HG02588 (cell line): ENCODE data around the gene MTFR2.
"Not testable (repeated sequence)": the region's sequence is repeated elsewhere in the genome, so short reads cannot be mapped to it uniquely, and the experiment has no call there.

ENCODE experiments used
- ATAC-seq: cut with Tn5 transposase; IDR thresholded peaks from one replicate; pipeline ENCODE4 v1.9.1; 2021; ENCODE audit warnings: mild to moderate bottlenecking, moderate library complexity; ENCODE audit not compliant: unreplicated experiment

Gene MTFR2

GRCh38 chr6:136236466-136237293 is 13.4 kb downstream of the MTFR2 start:
- no peak for ATAC-seq

- no peak for ATAC-seq
Measured at GRCh38 chr6:136235233-136235564, 14.9 kb downstream of the MTFR2 start.

- no peak for ATAC-seq
Measured at GRCh38 chr6:136232701-136233100, 17.4 kb downstream of the MTFR2 start.

- no peak for ATAC-seq
Measured at GRCh38 chr6:136230219-136230853, 19.8 kb downstream of the MTFR2 start.

GRCh38 chr6:136228814-136229213 is 21.3 kb downstream of the MTFR2 start:
- peak; percentile 41 for ATAC-seq

- ATAC-seq: no peak
Measured at GRCh38 chr6:136226674-136227377, 23.3 kb downstream of the MTFR2 start.

- peak; percentile 63 for ATAC-seq
Measured at GRCh38 chr6:136226027-136226673, 24.0 kb downstream of the MTFR2 start.

- no peak for ATAC-seq
Measured at GRCh38 chr6:136225496-136225895, 24.6 kb downstream of the MTFR2 start.

GRCh38 chr6:136224974-136225373 is 25.1 kb downstream of the MTFR2 start:
- not testable (repeated sequence) for ATAC-seq

- ATAC-seq: no peak
Measured at GRCh38 chr6:136216503-136217401, 33.4 kb downstream of the MTFR2 start.

GRCh38 chr6:136213853-136214252 is 36.3 kb downstream of the MTFR2 start:
- no peak for ATAC-seq

- ATAC-seq: no peak
Measured at GRCh38 chr6:136213012-136213539, 37.0 kb downstream of the MTFR2 start.

GRCh38 chr6:136212608-136213007 is 37.5 kb downstream of the MTFR2 start:
- no peak for ATAC-seq

- ATAC-seq: no peak
Measured at GRCh38 chr6:136210398-136211165, 39.5 kb downstream of the MTFR2 start.

GRCh38 chr6:136209496-136209895 is 40.6 kb downstream of the MTFR2 start:
- no peak for ATAC-seq

- ATAC-seq: no peak
Measured at GRCh38 chr6:136208783-136209182, 41.3 kb downstream of the MTFR2 start.

- no peak for ATAC-seq
Measured at GRCh38 chr6:136201732-136202131, 48.4 kb downstream of the MTFR2 start.

GRCh38 chr6:136192902-136193301 is 57.2 kb downstream of the MTFR2 start:
- ATAC-seq: no peak

GRCh38 chr6:136191606-136192312 is 58.4 kb downstream of the MTFR2 start:
- no peak for ATAC-seq
